Body of pancreas (tissue), 4 donors: ENCODE measurements around the gene MYO16. TPM values are rescaled to one million over a fixed set of nuclear protein-coding genes. Genes with fewer than 3 reads are reported as not detected.

ENCODE experiments used
- ATAC-seq: fragments of 150-250 bp; one replicate; pipeline ENCODE4 v1.9.1; 2016
- DNase-seq, 4 donors: peaks; one replicate each; pipeline ENCODE4 v3.0.0-alpha.2; 2019
- H3K27ac ChIP-seq, 4 donors: fragments of 200-600 bp; sonication (generic); 1 replicate in 3 of 4; 2 replicates in 1 of 4; pipeline versions ENCODE4 v1.5.1 to v1.6.1; 2016 to 2019; ENCODE audit warnings: mild to moderate bottlenecking in 1 of 4, mixed read lengths in 1 of 4, moderate library complexity in 1 of 4
- H3K27me3 ChIP-seq, 2 donors: fragments of 200-600 bp; sonication (generic); one replicate each; pipeline ENCODE4 v1.6.0; 2016; ENCODE audit warnings: mild to moderate bottlenecking in 1 of 2
- H3K36me3 ChIP-seq, 2 donors: fragments of 200-600 bp; sonication (generic); replicated peaks in 1 of 2; 2 replicates each; pipeline ENCODE4 v1.5.1; 2016; ENCODE audit warnings: low read depth in 2 of 2; ENCODE audit not compliant: insufficient read depth in 1 of 2
- H3K4me1 ChIP-seq: fragments of 200-600 bp; sonication (generic); one replicate; pipeline ENCODE4 v1.6.0; 2016
- H3K4me3 ChIP-seq, 2 donors: fragments of 200-600 bp; sonication (generic); 1 replicate in 1 of 2; 2 replicates in 1 of 2; pipeline ENCODE4 v1.5.1; 2016 to 2019
- H3K9me3 ChIP-seq, 3 donors: fragments of 200-600 bp; sonication (generic); 1 replicate in 2 of 3; 2 replicates in 1 of 3; pipeline ENCODE4 v1.5.1; 2016
- POLR2A ChIP-seq, 3 donors: fragments of 450-650 bp; IDR thresholded peaks; one replicate each; pipeline ENCODE4 v1.6.1; 2016; ENCODE audit warnings: antibody characterized with exemption in 3 of 3, mild to moderate bottlenecking in 2 of 3
- WGBS, 2 donors: methylation state at CpG; one replicate each; pipeline ENCODE4 v1.1.5; 2017; 5-methylcytosine and 5-hydroxymethylcytosine counted together
- intact Hi-C: fragments of 100-400 bp; cut with DNase I; formaldehyde crosslinking; loops from one replicate; pipeline ENCODE4 v1.15.1; 2023
- total RNA-seq, 2 donors: library from RNA; depleted of rRNA; stranded (reverse); fragments of >200 nt; gene quantifications; one replicate each; pipeline ENCODE4 v1.1.0, GENCODE V29; 2016
- TF ChIP-seq, protein P1 (sequence below), 7 experiments: fragments of 450-650 bp in 4 of 7; fragments of 200-600 bp in 3 of 7; sonication (generic) in 3 of 7; IDR thresholded peaks; one replicate each; pipeline ENCODE4 v1.5.1; 2016 to 2019; ENCODE audit warnings: antibody characterized with exemption in 7 of 7

The MYO16 gene
- total RNA-seq, 2 donors from 2014 or later: under 0.01 to 0.78 TPM

DNA sequence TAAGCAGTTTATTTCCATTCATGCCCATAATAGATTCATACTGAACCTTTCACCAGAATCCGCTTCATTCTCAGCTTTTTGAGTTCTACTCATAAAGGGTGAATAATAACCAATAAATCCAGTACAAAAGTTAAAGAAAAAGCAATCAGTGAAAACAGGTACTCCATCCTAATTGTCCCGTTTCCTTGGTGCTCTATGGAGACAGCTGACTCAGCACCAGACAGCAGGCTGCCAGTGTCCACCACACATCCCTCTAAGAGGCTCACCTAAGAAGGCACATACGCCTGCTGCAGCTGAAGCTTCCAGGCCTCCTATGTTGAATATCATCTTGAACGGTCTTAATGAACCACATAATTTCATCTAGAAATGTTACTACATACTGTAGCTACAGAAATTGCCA, 27.3 kb downstream of the MYO16 start:
- no peaks in the 10 kb centered on the region for H3K9me3 ChIP-seq
- no peak overlapping the region for H3K27ac ChIP-seq
- H3K36me3 ChIP-seq: no peaks in the 10 kb centered on the region
- H3K27me3 ChIP-seq: no peaks in the 10 kb centered on the region
- ATAC-seq (no peak), DNase-seq (no peak)
- 65 to 67% methylated on average over 4 of the region's 4 CpGs for WGBS, 2 donors
- intact Hi-C loops: no loop called here
- no peak for TF ChIP-seq POLR2A (IDR thresholded peaks at IDR 0.05)
- TF ChIP-seq, protein P1, sequence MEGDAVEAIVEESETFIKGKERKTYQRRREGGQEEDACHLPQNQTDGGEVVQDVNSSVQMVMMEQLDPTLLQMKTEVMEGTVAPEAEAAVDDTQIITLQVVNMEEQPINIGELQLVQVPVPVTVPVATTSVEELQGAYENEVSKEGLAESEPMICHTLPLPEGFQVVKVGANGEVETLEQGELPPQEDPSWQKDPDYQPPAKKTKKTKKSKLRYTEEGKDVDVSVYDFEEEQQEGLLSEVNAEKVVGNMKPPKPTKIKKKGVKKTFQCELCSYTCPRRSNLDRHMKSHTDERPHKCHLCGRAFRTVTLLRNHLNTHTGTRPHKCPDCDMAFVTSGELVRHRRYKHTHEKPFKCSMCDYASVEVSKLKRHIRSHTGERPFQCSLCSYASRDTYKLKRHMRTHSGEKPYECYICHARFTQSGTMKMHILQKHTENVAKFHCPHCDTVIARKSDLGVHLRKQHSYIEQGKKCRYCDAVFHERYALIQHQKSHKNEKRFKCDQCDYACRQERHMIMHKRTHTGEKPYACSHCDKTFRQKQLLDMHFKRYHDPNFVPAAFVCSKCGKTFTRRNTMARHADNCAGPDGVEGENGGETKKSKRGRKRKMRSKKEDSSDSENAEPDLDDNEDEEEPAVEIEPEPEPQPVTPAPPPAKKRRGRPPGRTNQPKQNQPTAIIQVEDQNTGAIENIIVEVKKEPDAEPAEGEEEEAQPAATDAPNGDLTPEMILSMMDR (IDR thresholded peaks at IDR 0.05): no peak
- no peaks in the 10 kb centered on the region for H3K4me1 ChIP-seq
- no peak overlapping the region for H3K4me3 ChIP-seq

DNA sequence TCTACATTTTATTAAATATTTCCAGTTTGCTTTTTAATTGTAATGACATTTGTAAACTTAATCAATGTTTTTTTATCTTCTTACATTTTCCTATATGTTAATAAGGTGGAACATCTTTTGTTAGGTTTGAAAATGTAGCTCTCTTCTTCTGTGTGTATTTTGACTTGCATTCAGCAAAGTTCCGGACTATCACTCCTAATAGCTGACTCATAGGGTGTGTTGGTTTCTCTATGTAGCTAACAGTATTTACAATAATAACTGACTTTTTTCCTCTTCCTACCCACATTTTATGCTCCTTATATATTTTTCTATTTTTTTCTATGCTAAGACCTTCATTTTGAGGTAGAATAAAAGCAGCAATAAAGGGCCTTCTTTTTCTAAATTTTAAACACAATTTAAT, 28.1 kb downstream of the MYO16 start:
- TF ChIP-seq, protein P1 (IDR thresholded peaks at IDR 0.05): no peak
- TF ChIP-seq POLR2A (IDR thresholded peaks at IDR 0.05): no peak
- H3K27ac ChIP-seq: no peak overlapping the region
- intact Hi-C loops: no loop called here
- no peak for DNase-seq
- no peaks in the 10 kb centered on the region for H3K4me1 ChIP-seq
- H3K36me3 ChIP-seq: no peaks in the 10 kb centered on the region
- WGBS, 2 donors: 61 to 76% methylated on average over 1 of the region's 1 CpG
- no peaks in the 10 kb centered on the region for H3K9me3 ChIP-seq
- no peaks in the 10 kb centered on the region for H3K27me3 ChIP-seq
- no peak overlapping the region for H3K4me3 ChIP-seq
- ATAC-seq: no peak

DNA sequence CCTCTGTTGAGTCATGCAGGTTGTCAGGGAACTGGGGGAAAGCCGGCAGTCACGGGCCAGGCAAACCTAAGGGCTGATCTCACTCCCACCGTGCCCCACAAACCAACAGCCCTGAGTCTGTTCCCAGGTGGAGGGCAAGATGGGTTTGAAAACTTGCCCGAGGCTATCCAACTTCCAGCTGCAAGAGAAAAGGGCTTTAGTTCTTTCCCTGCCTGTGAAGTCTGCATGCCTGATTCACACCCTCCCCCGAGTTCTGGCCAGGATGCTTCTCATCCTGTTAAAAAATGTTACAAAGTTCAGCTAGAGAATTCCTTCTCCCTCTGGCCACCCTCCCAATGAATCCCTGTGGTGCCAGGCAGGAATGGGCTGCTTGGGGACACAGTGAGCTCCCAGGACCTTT, 33.1 kb downstream of the MYO16 start:
- TF ChIP-seq POLR2A (IDR thresholded peaks at IDR 0.05): no peak
- TF ChIP-seq, protein P1 (IDR thresholded peaks at IDR 0.05): no peak
- DNase-seq: no peak
- Histone ChIP-seq H3K4me3 (no peak overlapping the region), H3K27ac (no peak overlapping the region), H3K27me3 (no peaks in the 10 kb centered on the region), H3K36me3 (no peaks in the 10 kb centered on the region), H3K9me3 (no peaks in the 10 kb centered on the region), H3K4me1 (no peaks in the 10 kb centered on the region)
- ATAC-seq: no peak
- WGBS, 2 donors: 86% methylated on average over 5 of the region's 5 CpGs
- intact Hi-C loops: no loop called here

DNA sequence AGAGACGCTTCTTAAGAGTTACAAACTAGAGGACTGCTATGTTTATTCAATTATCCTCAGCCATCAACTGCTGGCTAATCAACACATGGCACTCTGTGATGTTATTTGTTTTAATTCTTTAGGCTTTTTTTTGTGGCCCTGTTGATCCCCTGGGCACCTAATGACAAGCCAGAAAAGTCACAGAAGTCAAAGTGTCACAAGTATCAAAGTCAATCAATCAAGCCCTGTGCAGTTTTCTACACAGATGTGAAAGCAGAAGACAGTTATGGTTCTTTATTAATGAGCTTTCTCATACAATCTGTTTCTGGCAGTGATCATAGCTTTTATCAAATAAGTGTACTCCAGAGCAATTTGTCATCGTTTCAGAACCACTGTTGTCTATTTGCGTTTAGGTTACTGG, 34.3 kb downstream of the MYO16 start:
- no peak overlapping the region for H3K4me3 ChIP-seq
- WGBS, 2 donors: 40 to 41% methylated on average over 3 of the region's 3 CpGs

DNA sequence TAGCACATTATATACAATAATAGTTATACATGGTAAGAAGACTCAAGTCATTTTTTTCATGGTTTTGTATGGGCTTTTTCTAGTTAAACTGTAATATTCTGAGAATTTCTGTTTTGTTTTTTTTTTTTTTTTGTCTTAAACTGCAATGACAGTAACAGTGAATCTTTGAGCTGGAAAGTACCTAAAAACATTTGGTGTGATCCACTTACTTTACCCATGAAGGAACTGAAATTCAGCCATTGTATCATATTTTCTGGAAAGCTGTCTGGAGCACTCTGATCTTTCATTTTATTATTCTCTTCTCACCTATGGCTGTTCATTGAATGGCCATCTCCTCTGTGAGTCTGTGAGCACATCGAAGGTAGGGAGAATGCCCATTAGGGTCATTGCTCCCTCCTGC, 37.8 kb downstream of the MYO16 start:
- DNase-seq: no peak
- no peak for ATAC-seq
- 56 to 92% methylated on average over 1 of the region's 1 CpG for WGBS, 2 donors

More for the DNA sequence above, 34.3 kb downstream of the MYO16 start:
- DNase-seq (no peak), ATAC-seq (no peak)
- no peaks in the 10 kb centered on the region for H3K27me3 ChIP-seq
- no peak for TF ChIP-seq POLR2A (IDR thresholded peaks at IDR 0.05)
- TF ChIP-seq, protein P1 (IDR thresholded peaks at IDR 0.05): no peak
- no peaks in the 10 kb centered on the region for H3K36me3 ChIP-seq
- H3K4me1 ChIP-seq: no peaks in the 10 kb centered on the region
- H3K27ac ChIP-seq: no peak overlapping the region
- no peaks in the 10 kb centered on the region for H3K9me3 ChIP-seq
- intact Hi-C loops: no loop called here

More for the DNA sequence above, 37.8 kb downstream of the MYO16 start:
- Histone ChIP-seq H3K27ac (no peak overlapping the region), H3K27me3 (no peaks in the 10 kb centered on the region), H3K36me3 (no peaks in the 10 kb centered on the region), H3K4me3 (no peak overlapping the region), H3K9me3 (no peaks in the 10 kb centered on the region), H3K4me1 (no peaks in the 10 kb centered on the region)
- intact Hi-C loops: no loop called here
- no peak for TF ChIP-seq POLR2A (IDR thresholded peaks at IDR 0.05)
